Measurements from ENCODE around the gene RSPO1. TPM values are rescaled to one million over a fixed set of nuclear protein-coding genes. Genes with fewer than 3 reads are reported as not detected.

Gene RSPO1
- total RNA-seq, 2 experiments from 2014 or later, result not detected

DNA sequence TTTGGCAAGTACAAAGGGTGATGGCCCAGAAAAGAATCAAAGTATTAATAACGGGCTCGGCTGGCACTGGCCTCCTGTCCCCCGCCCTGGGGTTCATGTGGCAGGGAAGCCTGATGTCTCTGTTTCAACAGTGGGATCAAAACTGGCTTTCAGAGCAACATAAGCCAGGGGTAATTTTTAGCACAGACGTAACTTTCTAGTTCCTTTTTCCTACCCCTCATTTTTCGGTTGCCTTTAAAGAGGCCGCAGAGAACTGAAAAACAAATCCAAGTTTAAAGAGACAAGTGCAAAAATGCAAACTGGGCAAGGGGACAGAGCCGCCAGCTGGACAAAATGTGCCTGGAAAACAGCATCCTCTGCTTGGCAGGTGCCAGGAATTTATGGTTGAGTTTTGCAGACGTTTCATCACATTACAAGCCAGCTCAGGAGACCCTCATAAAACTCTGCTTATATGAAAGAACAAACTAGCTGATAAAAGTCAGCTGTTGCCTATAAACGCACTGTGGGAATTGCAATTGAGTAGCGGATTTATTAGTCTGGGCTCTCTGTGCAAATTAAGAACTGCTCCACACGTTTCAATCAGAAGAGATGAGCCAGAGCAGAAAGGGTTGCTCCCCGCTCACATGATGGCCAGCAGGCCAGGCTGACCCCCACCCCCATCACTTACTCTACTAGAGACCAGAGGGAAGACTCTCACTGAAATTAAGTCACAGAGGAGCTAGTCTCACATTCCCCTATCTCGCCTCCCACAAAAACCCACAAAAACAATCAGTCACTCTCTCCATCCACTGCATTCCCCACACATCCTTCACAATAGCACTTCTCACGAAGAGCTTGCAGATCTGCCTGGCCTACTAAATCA is 41.8 kb upstream of the RSPO1 start:
- Histone ChIP-seq H4K20me1 (ENCODE audit: insufficient read depth, low read length) (no peaks in the 10 kb centered on the region), H3K79me2 (ENCODE audit: insufficient read depth, low read depth, low read length) (no peaks in the 10 kb centered on the region), H3K9me2 (ENCODE audit: insufficient read depth, low read length) (no peaks in the 10 kb centered on the region), H2AFZ (ENCODE audit: low read length) (peak overlapping the region; percentile 96), H3K36me3 (ENCODE audit: insufficient read depth, low read length) (peaks cover 13% of the 10 kb centered on the region; the same call in 1 of the 2 replicates), H3K9me3 (ENCODE audit: low read length) (no peaks in the 10 kb centered on the region), H3K27ac (ENCODE audit: low read depth, low read length, poor library complexity, severe bottlenecking) (peak overlapping the region; percentile 85), H3K4me3 (ENCODE audit: low read depth, low read length, poor library complexity, severe bottlenecking) (peak overlapping the region; percentile 50), H3K4me2 (ENCODE audit: low read length) (peak overlapping the region; percentile 76), H3K4me1 (ENCODE audit: insufficient read depth, low read length, poor library complexity, severe bottlenecking) (peaks cover 63% of the 10 kb centered on the region)
- no peak for TF ChIP-seq EZH2phosphoT487 (IDR thresholded peaks at IDR 0.05; ENCODE audit: borderline replicate concordance, low read depth, low read length)
- peak; percentile 56; the same call in 1 of the 2 replicates for TF ChIP-seq CTCF (conservative IDR thresholded peaks at IDR 0.05; ENCODE audit: low read length)
- CTCF ChIA-PET (ENCODE audit: unreplicated experiment), result interaction anchor here (0.6 to 1.9 kb wide), 6 partner anchors 13 to 200 kb away, joined by 3 to 6 read pairs (median 4); no protein-coding TSS in a partner anchor
- POLR2A ChIA-PET, result interaction anchor here (0.5 to 3.2 kb wide), 11 partner anchors 10 to 1212 kb away, joined by 3 to 20 read pairs (median 6); partner anchors contain the start of genes GNL2, MEAF6 and MRPS15
- peak; percentile 81 for DNase-seq (ENCODE audit: low spot score)
- intact Hi-C loops (cut with micrococcal nuclease; ENCODE audit: unreplicated experiment), result no loop called here
- BruUV-seq (replicated peaks), result no TSS peak

DNA sequence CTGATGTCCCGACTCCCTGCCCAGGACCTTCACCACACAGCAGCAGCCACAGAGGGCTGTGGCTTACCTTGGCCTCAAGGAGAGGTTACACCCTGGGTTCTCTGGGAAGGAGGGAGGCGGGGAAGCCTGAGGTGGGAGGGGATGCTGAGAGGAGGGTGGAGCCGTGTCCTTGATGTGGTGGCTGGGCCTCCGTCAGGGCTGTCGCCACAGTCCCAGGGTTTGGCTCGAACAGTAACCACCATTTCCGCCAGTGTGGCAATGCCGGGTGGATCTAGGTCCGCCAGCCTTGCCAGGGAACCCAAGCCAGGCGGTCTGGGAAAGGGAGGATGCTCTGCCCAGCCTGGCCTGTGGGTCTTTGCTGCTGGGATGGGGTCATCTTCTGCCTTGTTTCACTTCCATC is 39.2 kb upstream of the RSPO1 start:
- no peak overlapping the region for H3K4me2 ChIP-seq (ENCODE audit: low read length)
- peaks cover 63% of the 10 kb centered on the region for H3K4me1 ChIP-seq (ENCODE audit: insufficient read depth, low read length, poor library complexity, severe bottlenecking)
- ChIA-PET POLR2A (interaction anchor here (0.6 to 3.2 kb wide), 3 partner anchors 10 to 304 kb away, joined by 4 to 20 read pairs (median 6); no protein-coding TSS in a partner anchor), CTCF (ENCODE audit: unreplicated experiment) (no interaction called here)
- H4K20me1 ChIP-seq (ENCODE audit: insufficient read depth, low read length), result no peaks in the 10 kb centered on the region
- TF ChIP-seq EZH2phosphoT487 (IDR thresholded peaks at IDR 0.05; ENCODE audit: borderline replicate concordance, low read depth, low read length) (no peak), CTCF (conservative IDR thresholded peaks at IDR 0.05; ENCODE audit: low read length) (no peak)
- no peak overlapping the region for H2AFZ ChIP-seq (ENCODE audit: low read length)
- no peaks in the 10 kb centered on the region for H3K79me2 ChIP-seq (ENCODE audit: insufficient read depth, low read depth, low read length)
- H3K9me2 ChIP-seq (ENCODE audit: insufficient read depth, low read length), result no peaks in the 10 kb centered on the region
- H3K9me3 ChIP-seq (ENCODE audit: low read length), result no peaks in the 10 kb centered on the region
- H3K36me3 ChIP-seq (ENCODE audit: insufficient read depth, low read length), result no peaks in the 10 kb centered on the region
- no peak overlapping the region for H3K4me3 ChIP-seq (ENCODE audit: low read depth, low read length, poor library complexity, severe bottlenecking)
- H3K27ac ChIP-seq (ENCODE audit: low read depth, low read length, poor library complexity, severe bottlenecking), result no peak overlapping the region
- no peak for DNase-seq (ENCODE audit: low spot score)
- no TSS peak for BruUV-seq (replicated peaks)
- intact Hi-C loops (cut with micrococcal nuclease; ENCODE audit: unreplicated experiment), result no loop called here

Measured in OCI-LY7 (cell line).